Lower lobe of right lung (tissue), 2 donors: ENCODE results near the gene LRCH4. TPM values are rescaled to one million over a fixed set of nuclear protein-coding genes. Genes with fewer than 3 reads are reported as not detected.

ENCODE experiments used
- ATAC-seq, 2 donors: fragments of 200-7000 bp; cut with Tn5 transposase; one replicate each; pipeline ENCODE4 v1.9.1; 2020 to 2022; ENCODE audit warnings: mild to moderate bottlenecking in 2 of 2, moderate library complexity in 2 of 2
- DNase-seq: peaks from one replicate; pipeline ENCODE4 v3.0.0-alpha.2; 2020
- H3K27ac ChIP-seq: fragments of 200-600 bp; one replicate; pipeline ENCODE4 v1.8.0; 2022
- H3K27me3 ChIP-seq: fragments of 200-600 bp; one replicate; pipeline ENCODE4 v1.8.0; 2022; ENCODE audit warnings: low read depth
- H3K36me3 ChIP-seq: fragments of 200-600 bp; one replicate; pipeline ENCODE4 v1.8.0; 2022; ENCODE audit warnings: mild to moderate bottlenecking
- H3K4me1 ChIP-seq: fragments of 200-600 bp; one replicate; pipeline ENCODE4 v1.8.0; 2022
- H3K4me3 ChIP-seq: fragments of 200-600 bp; one replicate; pipeline ENCODE4 v1.8.0; 2022; ENCODE audit warnings: mild to moderate bottlenecking
- H3K9me3 ChIP-seq: fragments of 200-600 bp; one replicate; pipeline ENCODE4 v1.8.0; 2022
- CTCF ChIP-seq: fragments of 200-600 bp; IDR thresholded peaks from one replicate; pipeline ENCODE4 v1.8.0; 2022; ENCODE audit warnings: antibody characterized with exemption, mild to moderate bottlenecking
- intact Hi-C: fragments of 100-400 bp; cut with DNase I; formaldehyde crosslinking; loops from one replicate; pipeline ENCODE4 v1.11.0; 2022
- total RNA-seq: library from RNA; stranded (reverse); fragmentation: NEBNext Ultra II Directional; extraction: Animal tissue kit (Norgen Biotek cat#: 25700); gene quantifications from one replicate; pipeline ENCODE4 v1.2.1, GENCODE V29; 2021
- donor health status: DM: no; HTN: yes; CAD: no; lungs with severe emphysema.

The LRCH4 gene
- total RNA-seq, 1 donor from 2014 or later, result 80.3 TPM

GRCh38 chr7:100583132-100584053 is 2.5 kb downstream of the LRCH4 start:
- intact Hi-C loops, result no loop called here
- Histone ChIP-seq H3K4me1 (peaks cover 50% of the 10 kb centered on the region), H3K9me3 (no peaks in the 10 kb centered on the region), H3K36me3 (peaks cover 45% of the 10 kb centered on the region), H3K27ac (peak overlapping the region; percentile 98), H3K27me3 (no peaks in the 10 kb centered on the region), H3K4me3 (peak overlapping the region; percentile 99)
- peak; percentile 87 for DNase-seq
- ATAC-seq, result peak; percentile 13 to 31
- no peak for TF ChIP-seq CTCF

- H3K4me3 ChIP-seq, result peak overlapping the region; percentile 99
These were observed 3.3 kb downstream of the LRCH4 start for GRCh38 chr7:100582650-100583049.

GRCh38 chr7:100582041-100582579 is 3.8 kb downstream of the LRCH4 start:
- no peaks in the 10 kb centered on the region for H3K27me3 ChIP-seq
- peaks cover 49% of the 10 kb centered on the region for H3K4me1 ChIP-seq
- H3K9me3 ChIP-seq, result no peaks in the 10 kb centered on the region
- peak overlapping the region; percentile 98 for H3K27ac ChIP-seq
- H3K4me3 ChIP-seq, result peak overlapping the region; percentile 99
- DNase-seq (peak; percentile 87), ATAC-seq (peak; percentile 0 to 3)
- intact Hi-C loops, result no loop called here
- peaks cover 57% of the 10 kb centered on the region for H3K36me3 ChIP-seq
- TF ChIP-seq CTCF, result no peak

More at GRCh38 chr7:100582650-100583049, 3.3 kb downstream of the LRCH4 start:
- ATAC-seq, result no peak
- TF ChIP-seq CTCF, result no peak
- intact Hi-C loops, result no loop called here
- Histone ChIP-seq H3K27ac (peak overlapping the region; percentile 98), H3K4me1 (peaks cover 50% of the 10 kb centered on the region), H3K36me3 (peaks cover 52% of the 10 kb centered on the region), H3K9me3 (no peaks in the 10 kb centered on the region), H3K27me3 (no peaks in the 10 kb centered on the region)
- peak; percentile 41 for DNase-seq

GRCh38 chr7:100580466-100581283 is 5.3 kb downstream of the LRCH4 start:
- TF ChIP-seq CTCF, result no peak
- Histone ChIP-seq H3K4me1 (peaks cover 45% of the 10 kb centered on the region), H3K27me3 (no peaks in the 10 kb centered on the region), H3K9me3 (no peaks in the 10 kb centered on the region), H3K27ac (no peak overlapping the region), H3K36me3 (peaks cover 72% of the 10 kb centered on the region), H3K4me3 (no peak overlapping the region)
- ATAC-seq (no peak), DNase-seq (peak; percentile 41)
- intact Hi-C loops, result no loop called here
